Measurements from ENCODE around the gene SMARCD2.
"Not testable (repeated sequence)": the region's sequence is repeated elsewhere in the genome, so short reads cannot be mapped to it uniquely, and the experiment has no call there.

- TF ChIP-seq YY1 (IDR thresholded peaks at IDR 0.05; ENCODE audit: insufficient read depth, insufficient read length); ZNF274 (IDR thresholded peaks at IDR 0.05; ENCODE audit: low read depth, low read length); SUZ12 (IDR thresholded peaks at IDR 0.05; ENCODE audit: extremely low read depth, insufficient read depth, insufficient read length): not testable (repeated sequence)
Observed at GRCh38 chr17:63889026-63889848, 46.8 kb upstream of the SMARCD2 start.
